ENCODE measurements around the gene CEP192.

GRCh38 chr18:13011719-13012118, 20.6 kb downstream of the CEP192 start:
- TF ChIP-seq SP2 (CRISPR knock-in tag; IDR thresholded peaks at IDR 0.05) = no peak
- TF ChIP-seq ATF4 (CRISPR knock-in tag; IDR thresholded peaks at IDR 0.05) = no peak
- TF ChIP-seq CTCF (CRISPR knock-in tag; IDR thresholded peaks at IDR 0.05) = no peak
- no peak for TF ChIP-seq ZNF574 (CRISPR knock-in tag; IDR thresholded peaks at IDR 0.05)
- no peak for TF ChIP-seq ZNF616 (CRISPR knock-in tag; IDR thresholded peaks at IDR 0.05; ENCODE audit: low read depth)
- no peak for TF ChIP-seq EZH2 (conservative IDR thresholded peaks at IDR 0.05; ENCODE audit: low read depth, low read length)
- no peak for TF ChIP-seq SRSF4 (IDR thresholded peaks at IDR 0.05; ENCODE audit: low read depth, low read length, poor library complexity, severe bottlenecking)
- no peak for TF ChIP-seq ZNF34 (CRISPR knock-in tag; IDR thresholded peaks at IDR 0.05; ENCODE audit: borderline replicate concordance)
- TF ChIP-seq POLR2A (IDR thresholded peaks at IDR 0.05; ENCODE audit: insufficient read depth in 1 of 2, low read depth in 2 of 2, low read length in 2 of 2) = no peak
- TF ChIP-seq CEBPZ (IDR thresholded peaks at IDR 0.05; ENCODE audit: low read length) = no peak

All from HepG2 (cell line).